K562 (cell line): ENCODE data around the gene PAQR6. TPM values are rescaled to one million over a fixed set of nuclear protein-coding genes. Genes with fewer than 3 reads are reported as not detected.
A peak's percentile ranks its signal among the peaks of the same experiment; 100 is the strongest.

Experiments used
- BRF2 ChIP-seq: IDR thresholded peaks from 3 replicates; pipeline ENCODE4 v1.6.1; 2011; ENCODE audit warnings: borderline replicate concordance, mild to moderate bottlenecking; ENCODE audit not compliant: insufficient read length, insufficient read depth
- CREB1 ChIP-seq, 2 experiments: sonication (generic) in 1 of 2; formaldehyde crosslinking in 1 of 2; IDR thresholded peaks; 2 replicates each; pipeline versions ENCODE4 v1.6.1 to v1.8.0; 2012 to 2022; ENCODE audit warnings: inconsistent platforms in 1 of 2, mild to moderate bottlenecking in 1 of 2, missing genetic modification reagents in 1 of 2, moderate library complexity in 1 of 2
- CTCF ChIP-seq, 3 experiments: IDR thresholded peaks in 2 of 3; conservative IDR thresholded peaks in 1 of 3; 2 replicates each; pipeline ENCODE4 v1.5.1; 2011 to 2012; ENCODE audit warnings: low read length in 3 of 3, mild to moderate bottlenecking in 3 of 3, control low read depth in 2 of 3, improper control_type of control experiment in 1 of 3, inconsistent platforms in 1 of 3, low read depth in 1 of 3, mixed read lengths in 1 of 3, moderate library complexity in 1 of 3; ENCODE audit not compliant: insufficient read depth in 2 of 3
- ELF2 ChIP-seq: fragments of 250-450 bp; sonication (Bioruptor Pico); IDR thresholded peaks from 2 replicates; pipeline ENCODE4 v1.5.0; 2021; ENCODE audit warnings: mild to moderate bottlenecking
- SAFB ChIP-seq: fragments of 200-400 bp; formaldehyde crosslinking; IDR thresholded peaks from 2 replicates; pipeline ENCODE4 v1.6.1; 2017; ENCODE audit warnings: low read depth, low read length, borderline replicate concordance
- TRIM24 ChIP-seq, 2 experiments: fragments of 450-650 bp; IDR thresholded peaks; 2 replicates each; pipeline ENCODE4 v1.6.1; 2016
- ZBTB33 ChIP-seq: sonication (generic); formaldehyde crosslinking; IDR thresholded peaks from 2 replicates; pipeline ENCODE4 v1.8.1; 2023; ENCODE audit warnings: mild to moderate bottlenecking, missing genetic modification reagents
- ZFP30 ChIP-seq: fragments of 250-450 bp; sonication (Bioruptor Pico); IDR thresholded peaks from 2 replicates; pipeline ENCODE4 v1.8.0; 2022; ENCODE audit warnings: moderate library complexity, mild to moderate bottlenecking, inconsistent platforms, borderline replicate concordance
- ZNF431 ChIP-seq: sonication (generic); formaldehyde crosslinking; IDR thresholded peaks from 2 replicates; pipeline ENCODE4 v1.8.0; 2022; ENCODE audit warnings: mild to moderate bottlenecking, missing genetic modification reagents
- ZNF445 ChIP-seq: fragments of 250-450 bp; sonication (Bioruptor Pico); IDR thresholded peaks from 2 replicates; pipeline ENCODE4 v1.4.0; 2020; ENCODE audit warnings: low read depth, mild to moderate bottlenecking, moderate library complexity
- ZNF639 ChIP-seq, 2 experiments: fragments of 200-800 bp in 1 of 2; sonication (Bioruptor generic) in 1 of 2; sonication (generic) in 1 of 2; formaldehyde crosslinking in 1 of 2; IDR thresholded peaks in 1 of 2; conservative IDR thresholded peaks in 1 of 2; 2 replicates each; pipeline versions ENCODE4 v1.5.0 to v1.6.1; 2016 to 2020; ENCODE audit warnings: missing compliant biosample characterization in 1 of 2, missing genetic modification characterization in 1 of 2, missing genetic modification reagents in 1 of 2
- ZNF717 ChIP-seq: fragments of 250-450 bp; sonication (Bioruptor Pico); IDR thresholded peaks from 2 replicates; pipeline ENCODE4 v1.5.0; 2021
- polyA plus RNA-seq, 8 experiments: library from polyadenylated mRNA; depleted of rRNA in 4 of 8; stranded (reverse) in 5 of 8; unstranded in 3 of 8; fragments of >200 nt; fragmentation: Nextera tagmentation in 2 of 8; fragmentation: Illumina TruSeq in 1 of 8; extraction: Ambion mirVana in 2 of 8; extraction: Trizol in 1 of 8; gene quantifications; 2 replicates each; pipeline versions ENCODE4 v1.2.1 to v1.2.3, GENCODE V29; 2011 to 2014; ENCODE audit warnings: inconsistent platforms in 1 of 8, missing spikeins in 1 of 8
- total RNA-seq, 7 experiments: library from RNA; depleted of rRNA in 6 of 7; stranded (reverse); fragments of >200 nt in 6 of 7; fragmentation: Illumina TruSeq in 2 of 7; extraction: Trizol in 2 of 7; gene quantifications; 2 replicates each; pipeline versions ENCODE4 v1.2.1 to v1.2.3, GENCODE V29; 2011 to 2021; ENCODE audit warnings: low replicate concordance in 1 of 7
- TF ChIP-seq, protein P1 (sequence below): fragments of 200-400 bp; formaldehyde crosslinking; IDR thresholded peaks from 2 replicates; pipeline ENCODE4 v1.6.1; 2017; ENCODE audit warnings: mild to moderate bottlenecking, low read depth, low read length, moderate library complexity
- TF ChIP-seq, protein P2 (sequence below): fragments of 250-450 bp; sonication (Bioruptor Pico); IDR thresholded peaks from 2 replicates; pipeline ENCODE4 v1.8.0; 2021; ENCODE audit warnings: moderate library complexity, mild to moderate bottlenecking, inconsistent platforms

PAQR6 gene
- total and polyA plus RNA-seq, 9 of the 15 experiments (the other 6 are each of a cell fraction or from before 2014, with no cell fraction given): 0.07 to 1.8 (median 0.62) TPM

- TF ChIP-seq, protein P1, sequence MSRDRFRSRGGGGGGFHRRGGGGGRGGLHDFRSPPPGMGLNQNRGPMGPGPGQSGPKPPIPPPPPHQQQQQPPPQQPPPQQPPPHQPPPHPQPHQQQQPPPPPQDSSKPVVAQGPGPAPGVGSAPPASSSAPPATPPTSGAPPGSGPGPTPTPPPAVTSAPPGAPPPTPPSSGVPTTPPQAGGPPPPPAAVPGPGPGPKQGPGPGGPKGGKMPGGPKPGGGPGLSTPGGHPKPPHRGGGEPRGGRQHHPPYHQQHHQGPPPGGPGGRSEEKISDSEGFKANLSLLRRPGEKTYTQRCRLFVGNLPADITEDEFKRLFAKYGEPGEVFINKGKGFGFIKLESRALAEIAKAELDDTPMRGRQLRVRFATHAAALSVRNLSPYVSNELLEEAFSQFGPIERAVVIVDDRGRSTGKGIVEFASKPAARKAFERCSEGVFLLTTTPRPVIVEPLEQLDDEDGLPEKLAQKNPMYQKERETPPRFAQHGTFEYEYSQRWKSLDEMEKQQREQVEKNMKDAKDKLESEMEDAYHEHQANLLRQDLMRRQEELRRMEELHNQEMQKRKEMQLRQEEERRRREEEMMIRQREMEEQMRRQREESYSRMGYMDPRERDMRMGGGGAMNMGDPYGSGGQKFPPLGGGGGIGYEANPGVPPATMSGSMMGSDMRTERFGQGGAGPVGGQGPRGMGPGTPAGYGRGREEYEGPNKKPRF: no peak
- TF ChIP-seq BRF2 (no peak), ZNF639 (CRISPR knock-in tag; conservative IDR thresholded peaks at IDR 0.05 in 1 of 2, IDR thresholded peaks at IDR 0.05 in 1 of 2) (peak in 1 of 2 experiments; percentile 24; a peak in 2 of 4 replicates), ELF2 (0 out of 2 replicates have a peak, but pooled peaks have one; percentile 59), ZBTB33 (CRISPR knock-in tag) (no peak), ZNF445 (CRISPR knock-in tag) (no peak), ZNF717 (no peak), ZFP30 (CRISPR knock-in tag) (no peak), CTCF (IDR thresholded peaks at IDR 0.05 in 2 of 3, conservative IDR thresholded peaks at IDR 0.05 in 1 of 3; ENCODE audit: insufficient read depth in 2 of 3, low read depth in 1 of 3, low read length in 3 of 3) (peak; percentile 61 to 68 (median 61)), CREB1 (IDR thresholded peaks at IDR 0.05) (peak; percentile 80), CREB1 (CRISPR knock-in tag; IDR thresholded peaks at IDR 0.05) (peak; percentile 87), SAFB (no peak), TRIM24 (IDR thresholded peaks at IDR 0.05) (no peak), ZNF431 (CRISPR knock-in tag) (no peak)
- TF ChIP-seq, protein P2, sequence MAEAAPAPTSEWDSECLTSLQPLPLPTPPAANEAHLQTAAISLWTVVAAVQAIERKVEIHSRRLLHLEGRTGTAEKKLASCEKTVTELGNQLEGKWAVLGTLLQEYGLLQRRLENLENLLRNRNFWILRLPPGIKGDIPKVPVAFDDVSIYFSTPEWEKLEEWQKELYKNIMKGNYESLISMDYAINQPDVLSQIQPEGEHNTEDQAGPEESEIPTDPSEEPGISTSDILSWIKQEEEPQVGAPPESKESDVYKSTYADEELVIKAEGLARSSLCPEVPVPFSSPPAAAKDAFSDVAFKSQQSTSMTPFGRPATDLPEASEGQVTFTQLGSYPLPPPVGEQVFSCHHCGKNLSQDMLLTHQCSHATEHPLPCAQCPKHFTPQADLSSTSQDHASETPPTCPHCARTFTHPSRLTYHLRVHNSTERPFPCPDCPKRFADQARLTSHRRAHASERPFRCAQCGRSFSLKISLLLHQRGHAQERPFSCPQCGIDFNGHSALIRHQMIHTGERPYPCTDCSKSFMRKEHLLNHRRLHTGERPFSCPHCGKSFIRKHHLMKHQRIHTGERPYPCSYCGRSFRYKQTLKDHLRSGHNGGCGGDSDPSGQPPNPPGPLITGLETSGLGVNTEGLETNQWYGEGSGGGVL: no peak
Measured at GRCh38 chr1:156193488-156194299, 54.2 kb downstream of the PAQR6 start, which contains the start of gene SLC25A44 (continued).
